Neuron (in vitro differentiated cells): Measurements from ENCODE around the gene C5AR1.
"Not testable (repeated sequence)": the region's sequence is repeated elsewhere in the genome, so short reads cannot be mapped to it uniquely, and the experiment has no call there.

Source experiments
- H2AFZ ChIP-seq: one replicate; pipeline ENCODE4 v1.6.1; 2013; ENCODE audit warnings: low read depth, mild to moderate bottlenecking, inconsistent platforms, low read length, moderate library complexity
- H3K27me3 ChIP-seq: one replicate; pipeline ENCODE4 v1.6.1; 2013; ENCODE audit warnings: low read length; ENCODE audit not compliant: insufficient read depth
- H3K36me3 ChIP-seq: one replicate; pipeline ENCODE4 v1.6.1; 2013; ENCODE audit warnings: low read length; ENCODE audit not compliant: insufficient read depth
- H3K4me1 ChIP-seq: one replicate; pipeline ENCODE4 v1.6.1; 2013; ENCODE audit warnings: low read length; ENCODE audit not compliant: insufficient read depth
- H3K4me3 ChIP-seq: 2 replicates; pipeline ENCODE4 v1.5.1; 2013; ENCODE audit warnings: mild to moderate bottlenecking, low read length, moderate library complexity
- H3K9me3 ChIP-seq: one replicate; pipeline ENCODE4 v1.6.1; 2013; ENCODE audit warnings: low read length

The C5AR1 gene

GRCh38 chr19:47274071-47274890, 35.4 kb upstream of the C5AR1 start, which contains the start of gene INAFM1:
Gene INAFM1 (plus strand): TSS chr19:47274885. CDS start chr19:47274920, 35 bp downstream.
- peaks cover 16% of the 10 kb centered on the region for H3K36me3 ChIP-seq
- H2AFZ ChIP-seq, result peak within 1 kb of the TSS; percentile 46
- no peaks in the 10 kb centered on the region for H3K27me3 ChIP-seq

GRCh38 chr19:47274891-47275761, 34.5 kb upstream of the C5AR1 start:
- Histone ChIP-seq H3K4me1 (peaks cover 28% of the 10 kb centered on the region), H3K4me3 (peak overlapping the region; percentile 60), H3K27me3 (no peaks in the 10 kb centered on the region), H2AFZ (no peak overlapping the region), H3K36me3 (peaks cover 11% of the 10 kb centered on the region), H3K9me3 (no peaks in the 10 kb centered on the region)

More at GRCh38 chr19:47274071-47274890, 35.4 kb upstream of the C5AR1 start, which contains the start of gene INAFM1:
- peaks cover 28% of the 10 kb centered on the region for H3K4me1 ChIP-seq
- no peaks in the 10 kb centered on the region for H3K9me3 ChIP-seq
- peak within 1 kb of the TSS; percentile 87 for H3K4me3 ChIP-seq

- H3K4me3 ChIP-seq, result peak overlapping the region; percentile 60
- H3K4me1 ChIP-seq, result peaks cover 28% of the 10 kb centered on the region
Measured at GRCh38 chr19:47275791-47276461, 33.7 kb upstream of the C5AR1 start.

GRCh38 chr19:47276513-47276912, 33.1 kb upstream of the C5AR1 start:
- H3K36me3 ChIP-seq, H3K9me3 ChIP-seq, H2AFZ ChIP-seq, H3K4me3 ChIP-seq, H3K27me3 ChIP-seq: not testable (repeated sequence)
- H3K4me1 ChIP-seq, result peaks cover 28% of the 10 kb centered on the region

More at GRCh38 chr19:47275791-47276461, 33.7 kb upstream of the C5AR1 start:
- Histone ChIP-seq H3K36me3 (peaks cover 3% of the 10 kb centered on the region), H2AFZ (no peak overlapping the region), H3K27me3 (no peaks in the 10 kb centered on the region), H3K9me3 (no peaks in the 10 kb centered on the region)

- H3K4me3 ChIP-seq, result no peak overlapping the region
- no peak overlapping the region for H2AFZ ChIP-seq
Measured at GRCh38 chr19:47280183-47280797, 29.4 kb upstream of the C5AR1 start.

GRCh38 chr19:47283405-47284059, 26.1 kb upstream of the C5AR1 start:
- no peaks in the 10 kb centered on the region for H3K9me3 ChIP-seq
- no peaks in the 10 kb centered on the region for H3K36me3 ChIP-seq
- no peaks in the 10 kb centered on the region for H3K4me1 ChIP-seq
- no peak overlapping the region for H3K4me3 ChIP-seq
- no peak overlapping the region for H2AFZ ChIP-seq
- no peaks in the 10 kb centered on the region for H3K27me3 ChIP-seq

More at GRCh38 chr19:47280183-47280797, 29.4 kb upstream of the C5AR1 start:
- no peaks in the 10 kb centered on the region for H3K9me3 ChIP-seq
- H3K27me3 ChIP-seq, result no peaks in the 10 kb centered on the region
- no peaks in the 10 kb centered on the region for H3K36me3 ChIP-seq
- H3K4me1 ChIP-seq, result peaks cover 12% of the 10 kb centered on the region

- peaks cover 3% of the 10 kb centered on the region for H3K4me1 ChIP-seq
- H3K4me3 ChIP-seq, result no peak overlapping the region
- no peak overlapping the region for H2AFZ ChIP-seq
- H3K27me3 ChIP-seq, result no peaks in the 10 kb centered on the region
- H3K36me3 ChIP-seq, result no peaks in the 10 kb centered on the region
- H3K9me3 ChIP-seq, result peaks cover 2% of the 10 kb centered on the region
Measured at GRCh38 chr19:47284324-47284899, 25.2 kb upstream of the C5AR1 start.

- H3K4me1 ChIP-seq, result no peaks in the 10 kb centered on the region
- H3K9me3 ChIP-seq, result no peaks in the 10 kb centered on the region
- H3K27me3 ChIP-seq, result no peaks in the 10 kb centered on the region
- no peak overlapping the region for H3K4me3 ChIP-seq
- H2AFZ ChIP-seq, result no peak overlapping the region
- no peaks in the 10 kb centered on the region for H3K36me3 ChIP-seq
Measured at GRCh38 chr19:47296036-47296435, 13.6 kb upstream of the C5AR1 start.

- H3K27me3 ChIP-seq, H3K4me1 ChIP-seq, H3K36me3 ChIP-seq, H2AFZ ChIP-seq, H3K4me3 ChIP-seq, H3K9me3 ChIP-seq: not testable (repeated sequence)
Measured at GRCh38 chr19:47300867-47301266, 8.8 kb upstream of the C5AR1 start.

GRCh38 chr19:47302249-47302648, 7.4 kb upstream of the C5AR1 start:
- Histone ChIP-seq H3K4me1 (no peaks in the 10 kb centered on the region), H2AFZ (no peak overlapping the region), H3K9me3 (no peaks in the 10 kb centered on the region), H3K27me3 (no peaks in the 10 kb centered on the region), H3K4me3 (no peak overlapping the region), H3K36me3 (no peaks in the 10 kb centered on the region)

GRCh38 chr19:47303966-47304365, 5.7 kb upstream of the C5AR1 start:
- no peaks in the 10 kb centered on the region for H3K36me3 ChIP-seq
- no peak overlapping the region for H2AFZ ChIP-seq
- H3K4me3 ChIP-seq, result no peak overlapping the region
- no peaks in the 10 kb centered on the region for H3K4me1 ChIP-seq
- no peaks in the 10 kb centered on the region for H3K27me3 ChIP-seq
- H3K9me3 ChIP-seq, result no peaks in the 10 kb centered on the region

GRCh38 chr19:47305309-47305751, 4.3 kb upstream of the C5AR1 start:
- Histone ChIP-seq H3K36me3 (no peaks in the 10 kb centered on the region), H3K4me1 (no peaks in the 10 kb centered on the region), H2AFZ (no peak overlapping the region), H3K9me3 (no peaks in the 10 kb centered on the region), H3K27me3 (no peaks in the 10 kb centered on the region), H3K4me3 (no peak overlapping the region)
